Airway epithelial cell (primary cell): ENCODE data around the gene MATR3. TPM values are rescaled to one million over a fixed set of nuclear protein-coding genes. Genes with fewer than 3 reads are reported as not detected.

Experiments
- total RNA-seq: library from RNA; depleted of rRNA; stranded (reverse); fragments of >200 nt; gene quantifications from 2 replicates; pipeline ENCODE4 v1.2.3, GENCODE V29; 2015

Gene MATR3, protein sequence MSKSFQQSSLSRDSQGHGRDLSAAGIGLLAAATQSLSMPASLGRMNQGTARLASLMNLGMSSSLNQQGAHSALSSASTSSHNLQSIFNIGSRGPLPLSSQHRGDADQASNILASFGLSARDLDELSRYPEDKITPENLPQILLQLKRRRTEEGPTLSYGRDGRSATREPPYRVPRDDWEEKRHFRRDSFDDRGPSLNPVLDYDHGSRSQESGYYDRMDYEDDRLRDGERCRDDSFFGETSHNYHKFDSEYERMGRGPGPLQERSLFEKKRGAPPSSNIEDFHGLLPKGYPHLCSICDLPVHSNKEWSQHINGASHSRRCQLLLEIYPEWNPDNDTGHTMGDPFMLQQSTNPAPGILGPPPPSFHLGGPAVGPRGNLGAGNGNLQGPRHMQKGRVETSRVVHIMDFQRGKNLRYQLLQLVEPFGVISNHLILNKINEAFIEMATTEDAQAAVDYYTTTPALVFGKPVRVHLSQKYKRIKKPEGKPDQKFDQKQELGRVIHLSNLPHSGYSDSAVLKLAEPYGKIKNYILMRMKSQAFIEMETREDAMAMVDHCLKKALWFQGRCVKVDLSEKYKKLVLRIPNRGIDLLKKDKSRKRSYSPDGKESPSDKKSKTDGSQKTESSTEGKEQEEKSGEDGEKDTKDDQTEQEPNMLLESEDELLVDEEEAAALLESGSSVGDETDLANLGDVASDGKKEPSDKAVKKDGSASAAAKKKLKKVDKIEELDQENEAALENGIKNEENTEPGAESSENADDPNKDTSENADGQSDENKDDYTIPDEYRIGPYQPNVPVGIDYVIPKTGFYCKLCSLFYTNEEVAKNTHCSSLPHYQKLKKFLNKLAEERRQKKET
- 145 and 151 TPM in 2 replicates for total RNA-seq

DNA sequence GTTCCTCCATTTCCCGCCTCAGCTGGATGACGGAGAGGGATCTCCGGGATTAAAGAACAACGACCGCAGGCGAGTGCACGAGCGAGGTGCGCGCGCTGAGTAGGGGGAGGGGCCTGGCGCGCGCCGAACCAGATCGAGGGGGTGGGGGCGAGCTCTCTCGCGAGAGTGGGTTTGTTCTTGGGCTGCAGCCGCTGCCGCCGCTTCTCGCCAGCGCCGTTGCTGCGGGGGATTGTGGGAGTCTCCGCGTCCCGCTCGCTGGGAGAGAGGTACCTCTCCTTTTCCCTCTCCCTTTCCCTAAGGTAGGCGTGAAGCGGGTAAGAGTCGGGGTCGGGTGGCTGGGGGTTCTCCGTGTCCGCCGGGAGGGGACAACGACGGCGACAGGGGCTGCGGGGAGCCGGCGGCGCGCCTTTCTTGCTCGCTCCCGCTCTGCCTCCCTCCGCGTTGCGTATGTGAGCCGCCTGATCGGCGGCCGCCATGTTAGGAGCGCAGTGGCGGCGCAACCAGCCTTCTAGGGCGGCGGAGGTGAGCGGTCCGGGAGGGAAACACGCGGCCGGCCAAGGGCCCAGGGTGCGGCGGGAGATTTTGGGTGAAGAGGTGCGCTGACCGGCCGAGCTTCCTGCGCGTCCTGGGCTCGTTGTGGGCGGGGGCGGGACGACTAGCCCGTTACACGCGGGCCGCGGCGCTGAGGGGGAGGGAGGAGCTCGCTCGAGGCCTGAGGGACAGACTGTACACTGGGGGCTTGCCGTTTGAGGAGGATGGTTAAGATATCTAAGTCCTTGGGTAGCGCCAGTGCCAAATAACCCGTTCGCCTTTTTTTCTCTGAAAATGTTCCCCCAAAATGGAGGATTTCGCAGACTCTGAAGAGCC lies at the start of gene MATR3:
MATR3 (plus strand) TSS at position 234 of the 867 bp plus-strand sequence. CDS start 13,676 bp downstream, outside the sequence.

DNA sequence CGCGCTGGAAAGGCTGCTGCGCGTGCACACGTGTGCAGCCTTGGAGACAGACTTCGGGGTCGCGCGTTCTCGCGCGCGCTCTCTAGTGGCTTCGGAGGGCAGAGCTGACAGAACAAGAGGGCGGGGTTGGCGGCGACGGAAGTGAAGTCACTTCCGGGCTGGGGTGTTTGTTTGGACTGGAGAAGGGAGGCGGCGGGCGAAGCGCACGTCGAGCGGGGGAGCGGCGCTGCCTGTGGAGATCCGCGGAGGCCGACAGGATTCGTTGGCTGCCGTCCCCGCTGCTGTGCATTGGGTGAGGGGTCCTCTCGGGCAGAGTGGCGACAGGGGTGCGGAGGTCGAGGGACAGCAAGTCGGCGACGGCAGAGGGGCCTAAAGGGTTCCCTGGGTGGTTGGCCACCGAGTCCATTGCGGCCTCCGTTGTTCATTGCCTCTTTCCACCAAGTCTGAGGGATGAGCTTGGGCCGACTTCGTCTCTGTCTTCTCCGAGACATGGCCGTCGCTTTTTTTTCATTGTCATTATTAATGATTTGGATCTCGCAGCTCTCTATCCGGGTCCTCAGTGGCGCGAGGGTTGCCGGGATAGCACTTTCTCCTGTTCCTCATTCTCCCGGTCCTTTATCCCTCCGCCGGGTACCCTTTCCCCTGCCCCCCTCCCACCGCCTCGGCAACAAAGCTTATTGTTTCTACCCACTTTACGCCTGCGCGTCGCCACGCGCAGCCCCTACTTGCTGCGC lies 48.3 kb downstream of the MATR3 start, which contains the start of gene PAIP2:
PAIP2 (plus strand) TSS at position 166 of the 734 bp plus-strand sequence. CDS start 21,931 bp downstream, outside the sequence.

Other genes with a start within 250 kb of the MATR3 start
- 37.3 and 44.9 TPM in 2 replicates for gene SIL1, start 95.4 kb upstream of the MATR3 start, total RNA-seq
- gene PAIP2, start 48.1 kb downstream of the MATR3 start, total RNA-seq = 44.5 and 51.5 TPM in 2 replicates
- not detected in 2 replicates for gene SLC23A1, start 89.6 kb downstream of the MATR3 start, total RNA-seq
- gene MZB1, start 96.2 kb downstream of the MATR3 start, total RNA-seq = not detected in 2 replicates
- 0.79 and 1.6 TPM in 2 replicates for gene PROB1, start 101.4 kb downstream of the MATR3 start, total RNA-seq
- 5.3 and 5.4 TPM in 2 replicates for gene SPATA24, start 110.3 kb downstream of the MATR3 start, total RNA-seq
- 10.6 and 11.3 TPM in 2 replicates for gene DNAJC18, start 145.8 kb downstream of the MATR3 start, total RNA-seq
- not detected in 2 replicates for gene ECSCR, start 169.0 kb downstream of the MATR3 start, total RNA-seq
- gene SMIM33, start 177.3 kb downstream of the MATR3 start, total RNA-seq = not detected in 2 replicates
- 45.3 and 48.2 TPM in 2 replicates for gene STING1, start 189.0 kb downstream of the MATR3 start, total RNA-seq